ENCODE data around the gene PPME1.

DNA sequence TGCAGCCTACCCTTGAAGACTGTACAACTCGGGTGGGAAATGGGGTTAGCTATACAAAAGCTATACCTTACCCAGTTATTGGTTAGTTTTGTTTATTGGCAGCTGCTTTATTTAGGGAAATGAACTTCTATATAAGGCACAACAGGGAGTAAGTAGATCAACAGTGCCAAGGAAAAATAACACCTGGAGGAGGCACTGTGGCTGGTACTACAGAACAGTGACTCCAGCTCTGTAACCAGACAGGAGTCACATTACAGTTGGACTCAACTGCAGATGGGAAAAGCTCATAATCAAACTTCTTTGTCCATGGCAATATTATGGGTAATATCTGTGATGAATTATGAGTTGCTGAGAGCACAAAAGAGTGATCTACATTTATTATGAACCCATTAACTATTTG is 126.4 kb downstream of the PPME1 start:
- TF ChIP-seq, protein P1, sequence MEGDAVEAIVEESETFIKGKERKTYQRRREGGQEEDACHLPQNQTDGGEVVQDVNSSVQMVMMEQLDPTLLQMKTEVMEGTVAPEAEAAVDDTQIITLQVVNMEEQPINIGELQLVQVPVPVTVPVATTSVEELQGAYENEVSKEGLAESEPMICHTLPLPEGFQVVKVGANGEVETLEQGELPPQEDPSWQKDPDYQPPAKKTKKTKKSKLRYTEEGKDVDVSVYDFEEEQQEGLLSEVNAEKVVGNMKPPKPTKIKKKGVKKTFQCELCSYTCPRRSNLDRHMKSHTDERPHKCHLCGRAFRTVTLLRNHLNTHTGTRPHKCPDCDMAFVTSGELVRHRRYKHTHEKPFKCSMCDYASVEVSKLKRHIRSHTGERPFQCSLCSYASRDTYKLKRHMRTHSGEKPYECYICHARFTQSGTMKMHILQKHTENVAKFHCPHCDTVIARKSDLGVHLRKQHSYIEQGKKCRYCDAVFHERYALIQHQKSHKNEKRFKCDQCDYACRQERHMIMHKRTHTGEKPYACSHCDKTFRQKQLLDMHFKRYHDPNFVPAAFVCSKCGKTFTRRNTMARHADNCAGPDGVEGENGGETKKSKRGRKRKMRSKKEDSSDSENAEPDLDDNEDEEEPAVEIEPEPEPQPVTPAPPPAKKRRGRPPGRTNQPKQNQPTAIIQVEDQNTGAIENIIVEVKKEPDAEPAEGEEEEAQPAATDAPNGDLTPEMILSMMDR (conservative IDR thresholded peaks at IDR 0.05; ENCODE audit: low read depth, low read length), result no peak
- no peak for TF ChIP-seq EZH2 (IDR thresholded peaks at IDR 0.05; ENCODE audit: borderline replicate concordance, low read depth, low read length, poor library complexity, severe bottlenecking)

All from A673 (cell line).